ENCODE measurements around the gene OR10G6.
"Not testable (repeated sequence)": the region's sequence is repeated elsewhere in the genome, so short reads cannot be mapped to it uniquely, and the experiment has no call there.

The OR10G6 gene

GRCh38 chr11:123995119-123995518, at the start of gene OR10G6:
OR10G6 (minus strand) TSS chr11:123995161; CDS start chr11:123995161, 0 bp downstream.
- no peak for DNase-seq (ENCODE audit: low read depth)

GRCh38 chr11:124043420-124043819, 48.5 kb upstream of the OR10G6 start:
- DNase-seq (ENCODE audit: low read depth), result no peak

GRCh38 chr11:124041254-124041653, 46.3 kb upstream of the OR10G6 start, which contains the start of gene OR10G7:
OR10G7 (minus strand) TSS chr11:124041325; CDS start chr11:124039001, 2,324 bp downstream.
- DNase-seq (ENCODE audit: low read depth), result no peak

GRCh38 chr11:124039557-124039956, 44.6 kb upstream of the OR10G6 start:
- DNase-seq (ENCODE audit: low read depth), result no peak

DNA sequence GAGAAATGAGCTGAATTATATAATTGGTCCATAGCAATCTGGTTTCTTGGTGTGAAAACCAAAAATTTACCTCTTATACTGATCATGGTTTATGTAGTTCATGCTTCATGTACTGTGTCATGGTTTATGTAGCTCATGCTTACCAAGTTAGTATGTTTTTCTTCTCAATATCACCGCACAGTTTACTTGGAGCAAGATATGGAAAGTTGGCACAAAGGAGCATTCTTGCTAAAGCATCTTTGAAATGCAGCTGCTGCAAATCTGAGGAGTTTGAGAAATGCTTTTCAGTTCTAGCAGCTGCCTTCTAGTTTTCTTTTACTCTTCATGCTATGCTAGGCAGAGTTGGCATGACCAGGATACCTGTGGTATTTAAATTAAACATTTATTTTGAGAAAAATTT, 41.7 kb upstream of the OR10G6 start:
- DNase-seq (ENCODE audit: low read depth), result no peak

DNA sequence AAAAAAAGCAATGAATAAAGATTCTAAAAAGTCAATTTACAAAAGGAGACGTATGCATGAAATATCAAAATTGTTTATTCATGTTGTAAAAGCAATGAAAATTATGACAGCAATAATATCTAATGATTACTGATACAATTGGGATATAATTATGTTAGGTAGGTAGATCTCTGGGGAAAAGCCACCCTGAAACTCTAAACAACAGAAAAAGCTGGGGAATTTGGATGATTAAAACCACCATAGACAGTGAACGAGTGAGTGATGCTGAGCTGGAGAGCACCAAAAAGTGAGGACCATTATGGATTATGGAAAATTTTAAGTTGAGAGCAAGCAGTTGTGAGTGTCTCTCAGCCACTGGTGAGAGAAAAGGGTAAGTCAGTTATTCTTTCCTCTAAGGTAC, 31.5 kb upstream of the OR10G6 start, which contains the start of gene OR10G8:
Gene OR10G8 (plus strand): TSS at position 301 of the 400 bp plus-strand sequence. CDS start 2,825 bp downstream, outside the sequence.
- no peak for DNase-seq (ENCODE audit: low read depth)

GRCh38 chr11:124015837-124016236, 20.9 kb upstream of the OR10G6 start:
- not testable (repeated sequence) for DNase-seq (ENCODE audit: low read depth)

DNA sequence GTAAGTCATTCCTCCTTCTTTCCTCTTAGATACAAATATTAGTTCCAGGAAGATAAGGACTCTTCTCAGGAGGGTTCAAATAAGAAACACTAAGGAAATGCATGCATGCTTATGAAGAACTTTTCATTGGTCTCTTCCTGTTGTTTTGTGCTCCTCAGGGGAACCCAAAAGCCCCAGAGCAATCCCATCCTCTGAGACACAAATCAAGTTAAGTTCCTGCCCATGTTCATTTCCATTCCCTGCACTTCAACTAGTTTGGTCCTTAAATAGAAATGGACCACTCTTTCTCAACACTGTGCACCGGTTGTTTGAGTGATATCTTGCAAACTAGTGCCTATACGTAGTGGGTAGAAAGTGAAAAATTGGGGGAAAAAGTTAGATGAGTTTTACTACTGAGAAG, 17.7 kb upstream of the OR10G6 start, which contains the start of gene OR10G4:
Gene OR10G4 (plus strand): TSS at position 301 of the 400 bp plus-strand sequence. CDS start 2,578 bp downstream, outside the sequence.
- no peak for DNase-seq (ENCODE audit: low read depth)

GRCh38 chr11:123979311-123979710, 15.7 kb downstream of the OR10G6 start:
- no peak for DNase-seq (ENCODE audit: low read depth)

DNA sequence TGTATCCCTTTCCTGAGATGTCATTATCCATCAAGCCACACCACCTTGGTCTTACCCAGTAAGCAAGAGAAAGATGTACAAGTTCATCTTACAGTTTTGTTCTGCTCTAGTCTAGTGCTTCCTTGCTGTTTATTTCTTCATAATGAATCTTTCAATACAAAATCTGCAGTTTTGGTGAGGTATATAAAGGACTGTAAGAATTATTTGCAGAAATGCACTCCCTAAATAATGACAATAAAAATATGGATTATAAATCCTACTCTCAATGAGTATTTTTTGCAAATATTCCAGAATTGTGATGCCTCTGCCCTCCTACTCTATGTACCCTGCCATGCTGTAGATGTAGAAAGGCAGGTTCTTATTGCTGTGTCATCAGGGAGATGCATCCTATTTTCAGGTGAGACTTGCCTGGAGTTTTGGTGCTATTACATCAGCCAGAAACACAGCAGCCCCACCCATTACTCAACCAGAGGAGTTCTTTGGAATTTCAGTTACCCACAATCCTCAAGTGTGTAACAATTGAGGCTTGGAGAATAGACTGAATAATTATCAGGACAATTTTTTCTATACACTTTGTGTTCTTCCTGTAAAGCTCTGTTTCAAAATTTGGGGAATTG, 17.1 kb downstream of the OR10G6 start, which contains the start of gene OR10S1:
Gene OR10S1 (minus strand): TSS at position 51 of the 617 bp plus-strand sequence. CDS start 117 bp downstream, outside the sequence.
- DNase-seq (ENCODE audit: low read depth), result no peak

DNA sequence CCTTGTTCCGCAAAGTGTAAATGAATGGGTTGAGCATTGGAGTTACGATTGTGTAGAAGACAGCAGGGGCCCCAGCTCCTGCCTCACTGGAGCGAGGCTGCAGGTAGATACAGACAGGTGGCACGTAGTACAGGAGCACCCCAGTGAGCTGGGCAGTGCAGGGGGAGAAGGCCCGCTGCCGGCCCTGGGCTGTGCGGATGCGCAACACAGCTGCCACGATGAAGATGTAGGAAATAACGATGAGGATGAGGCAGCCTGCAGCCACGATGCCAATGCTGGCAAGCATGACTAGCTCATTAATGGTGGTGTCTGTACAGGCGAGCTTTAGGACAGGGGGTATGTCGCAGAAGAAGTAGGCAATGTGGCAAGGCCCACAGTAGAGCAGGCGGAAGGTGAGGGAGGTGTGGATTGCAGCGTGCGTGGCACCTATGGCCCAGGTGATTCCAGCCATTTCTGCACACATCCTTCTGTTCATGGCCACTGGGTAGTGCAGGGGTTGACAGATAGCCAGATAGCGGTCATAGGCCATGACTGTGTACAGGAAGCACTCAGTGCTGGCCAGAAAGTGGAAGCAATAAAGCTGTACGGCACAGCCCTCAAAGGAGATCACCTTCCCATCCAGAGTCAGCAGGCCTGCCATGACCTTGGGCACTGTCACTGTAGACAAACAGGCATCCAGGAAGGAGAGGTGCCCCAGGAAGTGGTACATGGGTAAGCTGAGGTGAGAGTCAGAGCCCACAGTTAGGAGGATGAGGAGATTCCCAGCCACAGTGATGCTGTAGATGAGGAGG, 18.0 kb downstream of the OR10G6 start:
- no peak for DNase-seq (ENCODE audit: low read depth)

DNA sequence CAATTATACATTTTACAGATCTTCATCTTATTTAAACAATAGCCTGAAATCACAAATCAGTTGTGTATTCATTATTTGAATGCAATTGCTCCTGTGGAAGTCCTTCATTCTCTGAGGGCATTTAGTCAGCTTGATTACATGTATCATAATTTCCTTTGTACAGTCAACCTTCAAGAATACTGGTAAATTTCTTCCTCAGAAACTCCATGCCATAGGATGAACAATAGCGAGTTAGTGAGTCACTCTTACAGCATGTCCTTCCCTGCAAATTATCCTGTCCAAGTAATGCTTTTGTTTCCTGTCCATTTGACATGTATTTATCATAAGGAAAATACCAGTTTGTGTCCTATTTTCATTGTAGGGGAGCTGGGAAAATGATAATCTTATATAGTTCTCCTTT, 21.1 kb downstream of the OR10G6 start:
- no peak for DNase-seq (ENCODE audit: low read depth)

- DNase-seq (ENCODE audit: low read depth), result no peak
Observed at GRCh38 chr11:123956752-123957151, 38.2 kb downstream of the OR10G6 start.

DNA sequence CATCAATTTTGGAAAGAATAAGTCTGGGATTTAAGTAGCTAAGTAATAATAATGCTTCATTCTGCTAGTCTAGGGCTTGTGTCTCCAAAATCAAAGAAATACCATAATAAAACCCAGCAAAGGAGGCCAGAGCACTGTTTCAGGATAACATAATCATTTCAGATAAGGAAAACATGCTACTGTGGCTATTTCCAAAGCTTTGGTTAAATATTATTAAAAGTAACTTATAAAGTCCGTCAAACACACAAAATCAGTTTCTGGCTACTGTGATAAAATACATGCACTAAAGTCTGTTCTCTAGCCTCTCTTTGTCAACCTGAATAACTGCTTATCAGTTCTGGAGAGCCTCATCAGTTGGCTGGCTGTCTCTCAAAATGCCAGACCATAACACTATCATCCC, 49.8 kb downstream of the OR10G6 start:
- no peak for DNase-seq (ENCODE audit: low read depth)

Measured in activated T-cell treated with anti-CD3 and anti-CD28 coated beads for 1 hour (primary cell).